ENCODE measurements around the gene CPA1.

Gene CPA1

DNA sequence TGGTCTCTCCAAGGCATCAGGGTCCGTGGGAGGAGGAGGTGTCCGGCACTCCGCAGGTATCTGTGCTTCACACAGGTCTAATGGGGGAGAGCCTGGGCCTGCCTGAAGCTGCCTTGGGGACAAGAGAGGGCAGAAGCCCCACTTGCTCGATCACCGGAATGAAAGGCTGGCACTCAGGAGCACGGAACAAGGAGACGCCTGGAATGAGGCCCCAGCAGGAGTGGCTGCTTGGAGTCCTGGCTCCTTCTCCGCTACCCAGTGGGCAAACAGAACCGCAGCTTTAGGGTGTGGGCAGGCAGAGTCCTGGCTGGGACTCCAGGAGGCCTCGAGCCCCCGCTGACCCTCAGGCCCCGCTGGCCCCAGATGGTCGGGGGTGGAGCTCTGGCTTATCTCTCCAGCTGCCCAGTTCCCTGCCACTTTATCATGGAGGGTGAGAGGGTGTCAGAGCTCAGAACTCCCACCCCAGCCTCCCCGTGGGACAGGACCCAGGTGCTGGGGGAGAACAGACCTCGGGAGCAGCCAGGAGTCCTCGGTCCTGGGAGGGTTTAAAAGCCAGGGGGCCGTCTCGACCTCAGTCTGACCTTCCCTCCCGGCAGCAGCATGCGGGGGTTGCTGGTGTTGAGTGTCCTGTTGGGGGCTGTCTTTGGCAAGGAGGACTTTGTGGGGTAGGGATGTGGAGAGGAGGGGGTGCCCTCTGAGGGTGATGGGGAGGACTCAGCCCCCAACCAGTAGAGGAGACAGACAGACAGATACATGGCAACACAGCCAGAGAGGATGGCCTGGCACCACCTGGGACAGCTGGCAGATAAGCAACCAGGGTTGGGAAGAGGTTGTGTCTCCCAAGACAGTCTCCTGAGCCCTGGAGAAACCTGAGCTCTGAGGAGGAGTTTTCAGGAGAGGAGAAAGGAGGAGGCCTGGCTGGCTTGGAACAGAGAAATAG, at the start of gene CPA1:
Gene CPA1 (plus strand): TSS at position 574 of the 940 bp plus-strand sequence. CDS start 27 bp downstream, at position 601.
- no peak for DNase-seq (ENCODE audit: low read depth in 2 of 2)

DNA sequence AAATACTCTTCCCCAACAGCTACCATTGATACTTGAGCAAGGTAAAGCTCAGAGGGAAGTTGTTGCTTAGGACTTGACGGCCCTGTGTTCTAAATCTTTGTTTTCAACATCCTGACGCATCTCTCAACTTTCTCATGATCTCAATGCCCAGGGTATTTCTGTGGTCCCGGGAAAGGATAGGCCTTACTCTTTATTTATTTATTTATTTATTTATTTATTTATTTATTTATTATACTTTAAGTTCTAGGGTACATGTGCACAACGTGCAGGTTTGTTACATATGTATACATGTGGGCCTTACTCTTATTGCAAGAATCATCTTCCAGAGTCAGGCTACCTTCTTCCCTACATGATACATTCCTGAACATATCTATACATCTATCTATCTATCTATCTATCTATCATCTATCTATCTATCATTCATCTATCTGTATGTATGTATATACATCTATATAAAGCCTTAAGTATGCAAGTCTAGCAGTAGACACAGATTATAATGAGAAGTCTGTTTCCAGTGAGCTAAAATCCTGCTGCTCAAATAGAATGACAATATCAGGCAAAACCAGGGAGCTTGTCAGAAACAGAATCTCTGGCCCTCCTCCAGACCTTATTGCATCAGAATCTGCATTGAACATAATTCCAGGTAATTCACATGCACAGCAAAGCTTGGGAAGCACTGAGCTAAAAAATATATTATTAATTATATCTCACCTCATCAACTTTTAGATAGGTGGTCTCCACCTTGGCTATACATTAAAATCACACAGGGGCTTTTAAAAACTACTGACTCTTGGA, 47.8 kb upstream of the CPA1 start:
- DNase-seq (ENCODE audit: low read depth in 2 of 2): no peak

DNA sequence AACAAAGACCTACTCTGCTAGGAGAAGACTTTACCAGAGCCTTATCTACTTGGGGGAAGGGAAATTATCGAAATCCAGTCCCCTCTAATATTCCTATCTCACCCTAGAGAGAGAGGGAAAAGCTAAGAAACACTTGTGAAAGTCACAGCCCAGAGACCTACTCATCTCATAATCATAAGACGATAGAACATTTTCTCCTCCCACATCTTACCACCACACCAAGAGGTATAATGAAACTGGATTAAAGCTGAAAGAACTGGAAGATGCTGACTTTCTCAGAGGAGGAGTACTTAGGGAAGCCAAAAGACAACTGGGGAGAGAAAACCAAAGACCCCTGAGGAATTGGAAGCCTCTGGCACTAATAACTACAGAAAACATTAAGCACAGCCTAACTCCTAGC, 46.5 kb upstream of the CPA1 start:
- DNase-seq (ENCODE audit: low read depth in 2 of 2): no peak

DNA sequence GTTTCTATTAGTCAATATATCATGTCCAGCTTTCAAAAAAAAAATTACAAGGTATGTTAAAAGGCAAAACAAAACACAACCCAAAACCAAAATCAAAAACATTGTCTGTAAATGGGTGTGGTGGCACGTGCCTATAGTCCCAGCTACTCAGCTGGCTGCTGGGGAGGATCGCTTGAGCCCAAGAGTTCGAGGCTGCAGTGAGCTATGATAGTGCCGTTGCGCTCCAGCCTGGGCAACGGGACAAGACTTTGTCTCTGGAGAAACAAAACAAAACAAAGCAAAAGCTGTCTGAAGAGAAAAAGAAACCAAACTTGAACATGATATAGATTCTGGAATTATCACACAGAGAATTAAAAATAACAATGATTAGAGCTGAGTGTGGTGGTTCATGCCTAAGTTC, 46.0 kb upstream of the CPA1 start:
- DNase-seq (ENCODE audit: low read depth in 2 of 2): no peak

DNA sequence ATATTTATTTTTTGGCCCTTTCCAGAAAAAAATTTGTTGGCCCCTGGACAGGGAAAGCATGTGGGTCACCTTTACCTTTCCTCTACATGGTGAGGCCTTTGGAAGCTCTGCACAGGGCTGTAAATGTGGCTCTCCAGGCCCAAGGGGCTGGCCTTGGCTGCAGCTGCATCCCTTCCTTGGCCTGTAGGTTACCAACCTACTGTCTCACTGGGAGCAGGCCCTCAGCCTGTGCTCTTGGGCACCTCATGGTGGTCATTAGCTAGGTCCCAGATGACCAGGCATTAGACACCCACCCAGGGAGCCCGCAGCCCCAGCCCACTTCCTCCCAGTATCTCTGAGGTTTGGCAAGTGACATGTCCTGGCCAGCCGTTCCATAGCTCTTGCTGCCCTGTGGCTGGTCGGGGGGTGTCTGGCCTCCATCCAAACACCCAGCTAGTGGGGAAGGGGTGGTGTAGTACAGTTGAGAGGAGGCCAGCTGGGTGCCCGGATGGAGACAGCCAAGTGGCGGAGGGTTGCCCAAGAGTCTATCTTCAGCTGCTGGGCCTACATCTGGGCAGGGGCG, 42.8 kb upstream of the CPA1 start:
- DNase-seq (ENCODE audit: low read depth in 2 of 2): no peak

DNA sequence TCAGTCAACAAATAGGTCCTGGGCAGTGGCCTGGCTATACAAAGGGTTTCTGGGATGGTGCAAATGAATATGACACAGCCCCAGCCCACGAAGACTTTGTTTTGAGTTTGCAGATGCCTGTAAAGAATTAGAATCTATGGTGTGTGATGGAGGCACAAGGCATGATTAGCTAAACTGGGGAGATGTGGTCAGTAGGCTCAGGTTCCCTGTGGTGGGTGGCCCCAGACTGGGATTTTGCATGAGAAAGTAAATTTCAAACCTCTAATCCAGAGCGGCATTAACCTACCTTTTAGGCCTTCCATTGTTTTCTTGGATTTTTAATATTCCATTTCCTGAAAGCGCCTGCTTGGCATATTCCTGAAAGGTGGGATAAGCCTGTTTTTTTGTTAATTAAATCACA, 42.1 kb upstream of the CPA1 start:
- DNase-seq (ENCODE audit: low read depth in 2 of 2): no peak

DNA sequence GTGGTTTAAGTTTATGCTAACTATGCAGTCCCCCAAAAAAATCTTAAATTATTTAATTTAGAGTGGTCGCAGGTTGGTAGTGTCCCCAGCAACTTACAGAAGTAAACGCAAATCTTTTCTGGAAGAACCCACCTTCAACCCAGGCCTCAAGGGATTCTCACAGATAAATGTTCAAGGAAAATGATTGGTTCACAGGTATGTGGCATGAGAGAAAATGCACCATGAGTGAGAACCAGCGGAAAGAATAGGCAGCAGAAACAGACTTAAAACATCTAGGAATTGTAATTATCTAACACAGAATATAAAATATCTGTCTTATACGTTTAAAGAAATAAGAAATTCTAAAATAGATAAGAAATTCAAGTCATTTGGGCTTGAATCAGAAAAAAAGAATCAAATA, 38.4 kb upstream of the CPA1 start:
- DNase-seq (ENCODE audit: low read depth in 2 of 2): no peak

DNA sequence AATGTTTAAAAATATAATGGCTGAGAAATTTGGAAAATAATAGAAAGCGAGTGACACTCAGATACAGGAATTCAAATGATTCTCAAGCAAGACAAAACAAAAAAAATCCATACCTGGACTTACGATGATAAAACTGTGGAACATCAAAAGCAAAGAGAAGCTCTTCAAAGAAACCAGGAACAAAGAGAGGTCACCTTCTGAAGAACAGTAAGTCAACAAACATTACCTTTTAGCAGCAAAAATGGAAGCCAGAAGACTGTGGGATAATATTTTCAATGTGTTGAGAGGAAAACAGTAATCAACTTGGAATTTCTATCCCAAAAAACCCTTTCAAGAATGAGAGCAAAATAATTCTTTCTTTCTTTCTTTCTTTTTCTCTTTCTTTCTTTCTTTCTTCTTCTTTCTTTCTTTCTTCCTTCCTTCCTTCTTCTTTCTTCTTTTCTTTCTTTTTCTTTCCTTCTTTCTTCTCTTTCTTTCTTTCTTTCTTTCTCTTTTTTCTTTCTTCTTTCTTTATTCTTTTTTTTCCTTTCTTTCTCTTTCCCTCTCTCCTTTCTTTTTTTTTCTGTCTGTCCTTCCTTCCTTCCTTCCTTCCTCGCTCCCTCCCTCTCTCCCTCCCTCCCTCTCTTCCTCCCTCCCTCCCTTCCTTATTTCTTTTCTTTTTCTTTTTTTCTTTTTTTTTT, 37.5 kb upstream of the CPA1 start:
- DNase-seq (ENCODE audit: low read depth in 2 of 2): no peak

DNA sequence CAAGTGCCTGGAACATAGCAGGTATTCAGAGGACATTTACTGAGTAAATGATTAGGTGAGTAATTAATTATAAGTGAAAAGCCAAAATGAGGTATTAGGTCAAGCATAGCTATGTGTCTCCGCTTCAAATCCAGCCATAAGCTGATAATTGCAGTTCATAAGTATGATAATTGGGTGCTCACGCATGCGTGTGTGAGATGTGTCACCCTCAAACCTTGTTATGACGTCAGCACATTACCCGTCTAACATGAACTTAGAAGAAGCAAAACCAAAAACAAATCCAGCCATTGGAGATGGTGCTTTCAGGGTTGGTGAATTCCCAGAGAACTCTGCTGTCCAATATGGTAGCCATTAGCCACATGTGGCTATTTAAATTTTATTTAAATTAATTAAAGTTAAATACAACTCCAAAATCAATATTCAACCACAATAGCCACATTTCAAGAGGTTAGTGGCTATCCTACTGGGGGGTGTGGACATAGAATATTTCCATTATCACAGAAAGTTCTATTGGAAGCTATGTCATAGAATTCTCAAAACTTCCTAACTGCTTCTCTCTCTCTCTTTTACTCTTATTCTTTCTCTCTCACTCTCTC, 35.9 kb upstream of the CPA1 start, which contains the start of gene CPA5:
Gene CPA5 (plus strand): TSS at position 546 of the 596 bp plus-strand sequence. CDS start 1,670 bp downstream, outside the sequence.
- no peak for DNase-seq (ENCODE audit: low read depth in 2 of 2)

DNA sequence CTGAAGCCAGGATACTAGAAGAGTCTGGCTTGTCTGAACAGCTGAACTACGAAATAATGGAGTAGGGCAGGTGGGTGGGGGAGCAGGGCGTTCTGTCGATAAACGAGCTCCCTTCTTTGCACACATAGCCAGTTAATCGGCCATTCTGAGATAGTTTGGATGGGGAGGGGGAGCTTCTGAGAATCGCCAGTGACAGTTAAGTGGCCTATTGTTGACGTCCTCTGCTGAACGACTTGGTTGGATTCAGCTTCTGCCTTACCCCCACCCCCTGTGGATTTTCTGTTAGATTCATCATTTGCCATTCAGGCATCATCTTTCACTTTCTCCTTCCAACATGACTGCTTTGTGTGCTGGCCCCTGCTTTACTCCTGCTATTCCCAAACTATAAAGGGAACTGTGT, 35.2 kb upstream of the CPA1 start:
- no peak for DNase-seq (ENCODE audit: low read depth in 2 of 2)

DNA sequence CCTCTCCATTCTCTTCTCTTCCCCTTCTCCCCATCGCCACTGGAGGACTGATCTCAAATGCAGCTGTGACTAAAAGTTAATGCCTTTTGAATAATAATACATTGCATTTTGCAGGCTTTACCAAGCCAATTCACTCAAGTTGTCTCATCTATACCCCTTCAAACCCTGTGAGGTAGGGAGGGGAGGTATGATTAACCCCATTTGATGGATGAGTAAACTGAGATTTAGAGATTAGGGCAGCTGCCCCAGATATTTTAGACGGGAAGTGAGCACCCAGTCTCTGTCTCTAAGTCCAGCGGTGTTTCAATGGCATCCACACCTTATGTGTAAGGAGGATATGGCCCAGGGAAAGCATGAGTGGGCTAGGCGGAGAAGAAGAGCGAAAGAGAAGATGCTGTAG, 34.6 kb upstream of the CPA1 start:
- DNase-seq (ENCODE audit: low read depth in 2 of 2): no peak

DNA sequence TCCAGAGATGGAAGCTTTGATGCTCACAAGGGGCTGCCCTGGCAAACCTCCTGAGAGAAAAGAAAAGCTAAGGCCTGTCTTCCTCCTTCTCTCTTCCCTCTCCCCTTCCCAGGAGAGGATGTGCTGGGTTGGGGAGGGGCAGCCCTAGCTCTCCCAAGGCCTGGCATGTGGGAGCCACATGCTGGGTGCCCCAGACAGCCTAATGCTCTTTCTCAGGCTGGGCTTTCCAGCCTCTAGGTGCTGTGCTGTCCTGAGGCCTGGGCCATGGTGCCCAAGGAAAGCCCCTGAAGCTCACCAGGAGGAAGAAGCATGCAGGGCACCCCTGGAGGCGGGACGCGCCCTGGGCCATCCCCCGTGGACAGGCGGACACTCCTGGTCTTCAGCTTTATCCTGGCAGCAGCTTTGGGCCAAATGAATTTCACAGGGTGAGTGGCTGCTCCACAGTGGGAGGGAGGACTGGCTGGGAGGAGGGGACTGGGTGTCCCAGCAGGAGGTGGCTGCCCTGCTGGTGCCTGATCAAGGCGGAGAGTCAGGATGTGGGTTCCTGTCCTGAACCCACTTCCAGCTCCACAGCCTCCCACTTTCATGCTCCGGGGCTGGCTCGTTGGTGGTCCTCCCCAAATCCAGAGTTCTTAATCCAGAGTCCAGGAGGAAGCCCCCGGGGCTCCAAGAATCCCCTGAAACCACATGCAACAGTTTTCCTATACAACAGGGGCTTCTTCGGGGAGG, 34.0 kb upstream of the CPA1 start:
- no peak for DNase-seq (ENCODE audit: low read depth in 2 of 2)

DNA sequence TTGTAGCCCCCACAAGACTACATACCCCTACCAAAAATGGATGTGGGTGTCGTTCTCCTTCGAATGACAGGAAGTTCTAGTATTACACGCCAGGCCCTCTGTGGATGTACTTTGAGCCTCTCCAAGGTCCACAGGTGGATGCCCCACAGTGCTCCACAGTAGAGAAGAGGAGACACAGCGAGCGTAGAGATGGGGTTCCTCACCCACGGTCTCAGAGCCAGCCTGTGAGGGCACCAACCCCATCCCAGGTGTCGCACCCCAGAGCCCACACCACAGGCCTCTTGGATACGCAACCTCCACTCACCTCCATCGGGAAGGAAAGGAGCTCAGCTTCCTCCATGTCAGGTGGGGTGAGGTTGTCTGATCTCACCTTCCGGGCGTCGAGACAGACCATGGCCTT, 33.4 kb upstream of the CPA1 start:
- DNase-seq (ENCODE audit: low read depth in 2 of 2): no peak

DNA sequence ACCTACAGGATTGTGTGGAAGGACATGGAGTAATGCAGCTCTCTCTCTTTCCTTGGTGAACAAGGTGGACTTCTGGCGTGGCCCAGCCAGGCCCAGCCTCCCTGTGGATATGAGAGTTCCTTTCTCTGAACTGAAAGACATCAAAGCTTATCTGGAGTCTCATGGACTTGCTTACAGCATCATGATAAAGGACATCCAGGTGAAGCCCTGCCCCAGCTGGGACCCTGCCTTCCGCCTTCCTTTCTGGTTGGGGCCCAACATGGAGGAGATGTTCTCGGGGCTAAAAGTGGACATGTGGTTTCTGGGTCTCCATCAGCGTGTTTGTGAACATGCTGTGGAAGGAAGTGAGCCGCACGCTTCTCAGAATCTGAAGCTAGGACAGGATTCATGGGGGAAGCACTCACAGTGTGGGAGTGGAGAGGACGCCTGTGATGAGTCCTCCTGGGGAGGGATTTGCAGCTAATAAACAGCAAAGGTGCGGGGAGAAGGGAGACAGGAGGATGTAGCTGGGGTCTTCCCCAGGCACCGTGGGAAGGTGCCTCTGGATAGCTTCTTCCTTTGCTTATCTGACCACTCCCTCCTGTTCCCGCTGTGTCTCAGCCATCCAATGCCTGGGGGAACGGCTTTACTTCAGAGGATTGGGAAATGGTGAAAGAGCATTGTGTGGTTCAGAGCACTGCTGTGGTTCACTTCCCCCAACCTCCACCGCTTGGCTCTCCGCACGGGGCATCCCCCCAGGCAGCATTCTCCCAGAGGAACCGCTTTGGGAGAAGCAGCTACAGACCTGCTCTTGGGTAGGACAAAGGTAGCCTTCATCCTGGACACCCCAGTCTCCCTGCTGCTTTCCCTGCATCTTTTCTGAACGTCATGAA, 30.1 kb upstream of the CPA1 start:
- no peak for DNase-seq (ENCODE audit: low read depth in 2 of 2)

DNA sequence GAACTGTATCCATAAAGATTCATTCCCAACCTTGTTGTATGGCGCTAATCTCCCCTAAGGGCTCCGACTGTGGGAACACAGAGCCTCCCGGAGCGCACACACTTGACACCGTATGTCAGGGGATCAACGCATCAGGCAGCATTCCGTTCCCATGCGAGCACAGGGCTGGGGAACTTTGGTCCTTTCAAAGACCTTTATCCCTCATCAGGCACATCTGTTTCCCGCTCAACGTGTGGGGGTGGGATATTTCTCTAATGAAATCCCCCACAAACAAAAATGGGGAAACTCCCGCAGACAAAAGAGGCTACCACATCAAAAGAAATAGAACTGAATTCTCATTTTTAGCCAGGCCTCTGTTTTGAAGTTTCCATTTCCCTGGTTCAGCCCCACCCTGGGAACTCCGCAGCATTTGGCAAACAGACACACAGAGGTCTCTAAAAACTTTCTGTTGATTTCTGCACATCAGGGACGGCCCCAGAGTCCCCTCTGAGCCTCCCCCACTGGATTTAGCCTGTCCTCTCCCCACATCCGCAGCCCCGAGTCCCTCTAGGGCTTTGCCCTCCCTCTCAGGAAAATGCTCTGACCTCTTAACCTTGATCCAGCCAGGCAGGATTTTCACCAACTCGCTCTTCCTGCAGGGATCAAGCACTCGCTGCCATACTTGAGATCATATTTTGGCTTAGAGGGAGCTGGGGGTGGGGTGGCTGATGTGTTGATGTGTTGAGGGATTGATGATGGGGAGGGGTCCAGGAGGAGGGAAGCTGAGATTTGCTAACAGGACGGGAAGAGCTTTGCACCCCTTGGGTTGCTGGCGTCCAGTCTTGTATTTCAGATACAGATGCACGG, 29.1 kb upstream of the CPA1 start:
- no peak for DNase-seq (ENCODE audit: low read depth in 2 of 2)

DNA sequence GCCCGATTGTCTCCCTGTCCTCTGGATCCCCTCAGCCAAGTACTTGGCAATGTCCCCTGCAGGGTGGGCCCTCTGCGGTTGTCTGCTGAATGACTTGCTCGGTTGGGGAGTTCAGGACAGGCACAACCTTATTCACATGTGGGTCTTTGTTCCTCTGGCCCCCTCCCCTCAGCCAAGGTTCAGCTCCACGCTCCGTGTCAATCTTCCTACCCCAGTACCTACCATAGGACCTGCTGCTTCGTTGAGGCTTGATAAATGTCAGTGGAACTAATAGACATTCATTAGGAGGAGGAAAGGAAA, 28.6 kb upstream of the CPA1 start:
- DNase-seq (ENCODE audit: low read depth in 2 of 2): no peak

DNA sequence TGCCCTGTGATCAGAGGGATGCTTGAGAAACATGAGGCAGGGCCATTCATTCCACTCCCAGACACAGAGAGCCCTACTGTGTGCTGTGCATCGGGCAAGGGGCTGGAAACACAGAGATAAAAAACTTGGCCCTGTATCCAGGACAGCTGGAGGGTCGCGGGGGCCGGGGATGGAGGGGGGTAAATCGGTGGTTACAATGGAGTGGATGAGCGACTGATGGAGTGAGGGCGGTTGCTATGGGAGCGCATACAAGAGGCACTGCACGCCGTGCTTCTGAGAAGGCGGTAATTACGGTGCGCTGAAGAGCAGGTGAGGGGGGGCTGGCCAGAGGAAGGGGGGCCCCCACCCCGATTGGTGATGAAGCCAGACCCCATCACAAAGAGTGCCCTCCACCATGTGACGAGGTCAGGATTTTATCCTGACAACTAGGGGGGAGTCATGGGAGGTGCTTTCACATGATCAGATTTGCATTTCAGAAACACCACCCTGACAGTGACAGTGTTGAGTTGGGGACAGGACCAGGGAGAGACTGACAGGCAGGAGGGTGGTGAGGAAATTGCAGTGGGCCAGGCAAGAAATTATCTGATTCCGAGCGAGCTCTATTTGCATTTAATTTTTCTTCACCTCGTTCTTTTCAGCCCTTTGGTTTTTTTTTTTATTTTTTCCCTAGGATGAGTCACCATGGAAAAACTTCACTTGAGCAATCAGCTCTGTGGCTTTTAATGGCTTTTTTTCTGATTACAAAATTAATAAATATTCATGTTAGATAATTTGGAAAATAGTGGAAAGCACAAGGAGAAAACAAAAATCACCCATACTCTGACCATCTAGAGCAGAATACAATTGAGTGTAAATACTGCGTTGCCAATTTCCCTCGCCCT, 27.9 kb upstream of the CPA1 start:
- DNase-seq (ENCODE audit: low read depth in 2 of 2): no peak

DNA sequence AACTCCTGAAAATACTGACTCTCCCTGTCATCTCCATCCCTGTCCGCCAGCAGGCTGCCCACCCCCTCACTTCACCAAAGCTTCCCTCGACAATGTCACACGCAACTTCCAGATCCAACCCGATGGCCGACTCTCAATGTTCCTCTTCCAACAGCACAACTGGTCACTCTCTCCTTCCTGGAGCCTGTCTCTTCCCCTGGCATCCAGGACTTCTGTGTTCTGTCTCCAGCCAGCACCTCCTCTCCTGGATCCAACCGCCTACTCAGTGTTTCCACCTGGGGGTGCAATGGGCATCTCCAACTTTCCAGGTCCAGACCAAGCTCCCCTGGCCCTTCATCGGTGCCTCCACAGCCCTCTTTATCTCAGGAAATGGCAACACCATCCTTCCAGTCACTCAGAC, 27.1 kb upstream of the CPA1 start:
- no peak for DNase-seq (ENCODE audit: low read depth in 2 of 2)
